SJSA1 (cell line): ENCODE measurements around the gene RSPH1. TPM values are rescaled to one million over a fixed set of nuclear protein-coding genes. Genes with fewer than 3 reads are reported as not detected.

Experiments
- DNase-seq, 2 experiments: peaks; one replicate each; pipeline ENCODE4 v3.0.0-alpha.2; 2015 to 2020; ENCODE audit warnings: low spot score in 2 of 2, low read depth in 1 of 2
- H3K27ac ChIP-seq: fragments of 250-450 bp; sonication (Bioruptor Pico); 2 replicates; pipeline ENCODE4 v1.5.1; 2020; ENCODE audit warnings: mild to moderate bottlenecking, moderate library complexity
- H3K27me3 ChIP-seq: fragments of 250-450 bp; sonication (Bioruptor Pico); replicated peaks from 2 replicates; pipeline ENCODE4 v1.5.1; 2020; ENCODE audit warnings: mild to moderate bottlenecking, moderate library complexity
- H3K36me3 ChIP-seq: fragments of 250-450 bp; sonication (Bioruptor Pico); 2 replicates; pipeline ENCODE4 v1.5.1; 2020; ENCODE audit warnings: mild to moderate bottlenecking
- H3K4me1 ChIP-seq: fragments of 250-450 bp; sonication (Bioruptor Pico); replicated peaks from 2 replicates; pipeline ENCODE4 v1.6.1; 2021; ENCODE audit warnings: mild to moderate bottlenecking
- H3K4me3 ChIP-seq: fragments of 250-450 bp; sonication (Bioruptor Pico); 2 replicates; pipeline ENCODE4 v1.5.1; 2020; ENCODE audit warnings: mild to moderate bottlenecking
- H3K9me3 ChIP-seq: fragments of 250-450 bp; sonication (Bioruptor Pico); replicated peaks from 2 replicates; pipeline ENCODE4 v1.5.1; 2020; ENCODE audit warnings: mild to moderate bottlenecking
- total RNA-seq: library from RNA; depleted of rRNA; stranded (reverse); fragments of >200 nt; shearing (Covaris generic); gene quantifications from 2 replicates; pipeline ENCODE4 v1.2.3, GENCODE V29; 2014; rRNA removed

The RSPH1 gene
- total RNA-seq: not detected in 2 replicates

- peak; percentile 98 to 99 for DNase-seq
- Histone ChIP-seq H3K27me3 (peaks cover under 1% of the 10 kb centered on the region; the same call in 1 of the 2 replicates), H3K4me3 (peak within 1 kb of the TSS; percentile 39), H3K9me3 (no peaks in the 10 kb centered on the region), H3K36me3 (no peaks in the 10 kb centered on the region), H3K4me1 (peaks cover 6% of the 10 kb centered on the region; the same call in 1 of the 2 replicates), H3K27ac (no peak within 1 kb of the TSS)
Measured at GRCh38 chr21:42496120-42496838, at the start of gene RSPH1. Gene RSPH1, minus strand, starts transcription at chr21:42496224. Its CDS starts 38 bp downstream, at chr21:42496186.

GRCh38 chr21:42545745-42546144 lies 49.7 kb upstream of the RSPH1 start:
- H3K4me1 ChIP-seq: no peaks in the 10 kb centered on the region
- H3K27ac ChIP-seq: no peak overlapping the region
- H3K4me3 ChIP-seq: no peak overlapping the region
- no peaks in the 10 kb centered on the region for H3K27me3 ChIP-seq
- no peak for DNase-seq
- no peaks in the 10 kb centered on the region for H3K9me3 ChIP-seq
- no peaks in the 10 kb centered on the region for H3K36me3 ChIP-seq

- H3K36me3 ChIP-seq: no peaks in the 10 kb centered on the region
- H3K4me3 ChIP-seq: no peak overlapping the region
- H3K9me3 ChIP-seq: no peaks in the 10 kb centered on the region
- H3K27me3 ChIP-seq: no peaks in the 10 kb centered on the region
- no peak for DNase-seq
- no peaks in the 10 kb centered on the region for H3K4me1 ChIP-seq
- H3K27ac ChIP-seq: no peak overlapping the region
Measured at GRCh38 chr21:42545317-42545716, 49.3 kb upstream of the RSPH1 start.

GRCh38 chr21:42544544-42544943 lies 48.5 kb upstream of the RSPH1 start:
- H3K9me3 ChIP-seq: no peaks in the 10 kb centered on the region
- no peak overlapping the region for H3K27ac ChIP-seq
- no peak overlapping the region for H3K4me3 ChIP-seq
- no peaks in the 10 kb centered on the region for H3K4me1 ChIP-seq
- H3K27me3 ChIP-seq: no peaks in the 10 kb centered on the region
- H3K36me3 ChIP-seq: no peaks in the 10 kb centered on the region
- no peak for DNase-seq

- Histone ChIP-seq H3K27me3 (no peaks in the 10 kb centered on the region), H3K9me3 (no peaks in the 10 kb centered on the region), H3K27ac (no peak overlapping the region), H3K36me3 (no peaks in the 10 kb centered on the region), H3K4me3 (no peak overlapping the region), H3K4me1 (no peaks in the 10 kb centered on the region)
- peak in 1 of 2 experiments; percentile 10 for DNase-seq
Measured at GRCh38 chr21:42543106-42543847, 47.3 kb upstream of the RSPH1 start.

GRCh38 chr21:42542596-42542995 lies 46.6 kb upstream of the RSPH1 start:
- Histone ChIP-seq H3K27ac (no peak overlapping the region), H3K9me3 (no peaks in the 10 kb centered on the region), H3K27me3 (no peaks in the 10 kb centered on the region), H3K36me3 (no peaks in the 10 kb centered on the region), H3K4me1 (no peaks in the 10 kb centered on the region), H3K4me3 (no peak overlapping the region)
- DNase-seq: no peak

- Histone ChIP-seq H3K4me3 (no peak overlapping the region), H3K27ac (no peak overlapping the region), H3K27me3 (no peaks in the 10 kb centered on the region), H3K9me3 (no peaks in the 10 kb centered on the region), H3K4me1 (no peaks in the 10 kb centered on the region), H3K36me3 (no peaks in the 10 kb centered on the region)
- DNase-seq: no peak
Measured at GRCh38 chr21:42542196-42542595, 46.2 kb upstream of the RSPH1 start.

- Histone ChIP-seq H3K27me3 (no peaks in the 10 kb centered on the region), H3K4me1 (no peaks in the 10 kb centered on the region), H3K27ac (no peak overlapping the region), H3K4me3 (no peak overlapping the region), H3K9me3 (no peaks in the 10 kb centered on the region), H3K36me3 (no peaks in the 10 kb centered on the region)
- DNase-seq: no peak
Measured at GRCh38 chr21:42541618-42542017, 45.6 kb upstream of the RSPH1 start.

- DNase-seq: no peak
- Histone ChIP-seq H3K36me3 (no peaks in the 10 kb centered on the region), H3K4me3 (no peak overlapping the region), H3K4me1 (no peaks in the 10 kb centered on the region), H3K27me3 (no peaks in the 10 kb centered on the region), H3K27ac (no peak overlapping the region), H3K9me3 (no peaks in the 10 kb centered on the region)
Measured at GRCh38 chr21:42541174-42541573, 45.1 kb upstream of the RSPH1 start.

- H3K4me1 ChIP-seq: no peaks in the 10 kb centered on the region
- H3K27me3 ChIP-seq: no peaks in the 10 kb centered on the region
- no peak overlapping the region for H3K4me3 ChIP-seq
- no peaks in the 10 kb centered on the region for H3K36me3 ChIP-seq
- no peaks in the 10 kb centered on the region for H3K9me3 ChIP-seq
- no peak overlapping the region for H3K27ac ChIP-seq
- no peak for DNase-seq
Measured at GRCh38 chr21:42540396-42540795, 44.4 kb upstream of the RSPH1 start.

GRCh38 chr21:42539931-42540343 lies 43.9 kb upstream of the RSPH1 start:
- no peak for DNase-seq
- Histone ChIP-seq H3K36me3 (no peaks in the 10 kb centered on the region), H3K9me3 (no peaks in the 10 kb centered on the region), H3K4me3 (no peak overlapping the region), H3K4me1 (no peaks in the 10 kb centered on the region), H3K27ac (no peak overlapping the region), H3K27me3 (no peaks in the 10 kb centered on the region)

GRCh38 chr21:42539342-42539741 lies 43.3 kb upstream of the RSPH1 start:
- DNase-seq: no peak
- H3K27me3 ChIP-seq: no peaks in the 10 kb centered on the region
- no peaks in the 10 kb centered on the region for H3K9me3 ChIP-seq
- no peaks in the 10 kb centered on the region for H3K36me3 ChIP-seq
- no peak overlapping the region for H3K4me3 ChIP-seq
- no peak overlapping the region for H3K27ac ChIP-seq
- H3K4me1 ChIP-seq: no peaks in the 10 kb centered on the region

- Histone ChIP-seq H3K4me3 (no peak overlapping the region), H3K9me3 (no peaks in the 10 kb centered on the region), H3K36me3 (no peaks in the 10 kb centered on the region), H3K27me3 (no peaks in the 10 kb centered on the region), H3K4me1 (no peaks in the 10 kb centered on the region), H3K27ac (no peak overlapping the region)
- DNase-seq: no peak
Measured at GRCh38 chr21:42538479-42539275, 42.7 kb upstream of the RSPH1 start.
